Measurements from ENCODE around the gene GFOD1. TPM values are rescaled to one million over a fixed set of nuclear protein-coding genes. Genes with fewer than 3 reads are reported as not detected.

The GFOD1 gene
- polyA plus RNA-seq, 1 of the 3 experiments (the other 2 are of a cell fraction): 1.6 TPM

DNA sequence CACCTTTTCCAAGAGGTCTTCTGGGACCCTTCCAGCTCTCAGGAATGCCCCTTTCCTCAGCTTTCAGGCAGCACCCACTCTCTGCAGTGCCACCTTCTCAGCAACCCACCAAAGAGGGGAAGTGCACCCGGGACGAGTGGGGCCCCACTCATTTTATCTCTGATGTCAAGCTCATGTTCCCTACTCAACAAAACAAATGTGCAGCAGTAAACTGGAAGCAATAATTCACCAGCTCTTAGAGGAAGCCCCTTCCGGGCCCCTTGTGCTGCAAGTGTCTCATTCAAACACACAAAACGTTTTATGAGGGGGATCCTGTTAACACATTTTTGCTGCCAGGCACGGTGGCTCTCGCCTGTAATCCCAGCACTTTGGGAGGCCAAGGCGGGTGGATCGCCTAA is 13.6 kb downstream of the GFOD1 start:
- Histone ChIP-seq H3F3A (replicated peaks; ENCODE audit: insufficient read depth) (no peaks in the 10 kb centered on the region), H3K27me3 (ENCODE audit: insufficient read depth) (no peaks in the 10 kb centered on the region), H2AFZ (ENCODE audit: low read depth) (no peak overlapping the region), H4K20me1 (ENCODE audit: insufficient read depth) (no peaks in the 10 kb centered on the region), H3K4me2 (no peak overlapping the region), H3K9ac (no peak overlapping the region), H3K27ac (ENCODE audit: low read depth in 2 of 2, low read length in 1 of 2) (no peak overlapping the region), H3K9me2 (no peaks in the 10 kb centered on the region), H3K36me3 (replicated peaks in 1 of 2; ENCODE audit: control insufficient read depth in 1 of 2, insufficient read depth in 2 of 2, low read length in 1 of 2) (no peaks in the 10 kb centered on the region), H3K79me2 (ENCODE audit: insufficient read depth) (no peaks in the 10 kb centered on the region), H3K4me3 (ENCODE audit: low read depth in 2 of 2, low read length in 1 of 2) (no peak overlapping the region), H3K4me1 (ENCODE audit: control insufficient read depth in 1 of 2, insufficient read depth in 2 of 2, low read depth in 1 of 2, low read length in 1 of 2) (peaks cover 0 to 12% of the 10 kb centered on the region in 2 experiments; a peak in 2 of 4 replicates), H3K9me3 (no peaks in the 10 kb centered on the region)
- TF ChIP-seq SIN3A (IDR thresholded peaks at IDR 0.05; ENCODE audit: borderline replicate concordance, low read depth, low read length): no peak
- no peak for TF ChIP-seq TEAD4 (IDR thresholded peaks at IDR 0.05; ENCODE audit: borderline replicate concordance, insufficient read depth)
- TF ChIP-seq JUND (IDR thresholded peaks at IDR 0.05): no peak
- TF ChIP-seq TAF1 (IDR thresholded peaks at IDR 0.05; ENCODE audit: borderline replicate concordance, low read depth, low read length): no peak
- TF ChIP-seq RFX5 (IDR thresholded peaks at IDR 0.05; ENCODE audit: low read length): no peak
- TF ChIP-seq, protein P1, sequence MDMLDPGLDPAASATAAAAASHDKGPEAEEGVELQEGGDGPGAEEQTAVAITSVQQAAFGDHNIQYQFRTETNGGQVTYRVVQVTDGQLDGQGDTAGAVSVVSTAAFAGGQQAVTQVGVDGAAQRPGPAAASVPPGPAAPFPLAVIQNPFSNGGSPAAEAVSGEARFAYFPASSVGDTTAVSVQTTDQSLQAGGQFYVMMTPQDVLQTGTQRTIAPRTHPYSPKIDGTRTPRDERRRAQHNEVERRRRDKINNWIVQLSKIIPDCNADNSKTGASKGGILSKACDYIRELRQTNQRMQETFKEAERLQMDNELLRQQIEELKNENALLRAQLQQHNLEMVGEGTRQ (IDR thresholded peaks at IDR 0.05; ENCODE audit: borderline replicate concordance, low read depth, low read length): no peak
- no peak for TF ChIP-seq SMC3 (IDR thresholded peaks at IDR 0.05; ENCODE audit: low read depth, low read length)
- TF ChIP-seq RAD21 (IDR thresholded peaks at IDR 0.05; ENCODE audit: low read length): no peak
- no peak for TF ChIP-seq FOSL2 (IDR thresholded peaks at IDR 0.05; ENCODE audit: borderline replicate concordance, low read depth)
- no peak for TF ChIP-seq POLR2AphosphoS5 (IDR thresholded peaks at IDR 0.05; ENCODE audit: low read depth, low read length)
- TF ChIP-seq, protein P2, sequence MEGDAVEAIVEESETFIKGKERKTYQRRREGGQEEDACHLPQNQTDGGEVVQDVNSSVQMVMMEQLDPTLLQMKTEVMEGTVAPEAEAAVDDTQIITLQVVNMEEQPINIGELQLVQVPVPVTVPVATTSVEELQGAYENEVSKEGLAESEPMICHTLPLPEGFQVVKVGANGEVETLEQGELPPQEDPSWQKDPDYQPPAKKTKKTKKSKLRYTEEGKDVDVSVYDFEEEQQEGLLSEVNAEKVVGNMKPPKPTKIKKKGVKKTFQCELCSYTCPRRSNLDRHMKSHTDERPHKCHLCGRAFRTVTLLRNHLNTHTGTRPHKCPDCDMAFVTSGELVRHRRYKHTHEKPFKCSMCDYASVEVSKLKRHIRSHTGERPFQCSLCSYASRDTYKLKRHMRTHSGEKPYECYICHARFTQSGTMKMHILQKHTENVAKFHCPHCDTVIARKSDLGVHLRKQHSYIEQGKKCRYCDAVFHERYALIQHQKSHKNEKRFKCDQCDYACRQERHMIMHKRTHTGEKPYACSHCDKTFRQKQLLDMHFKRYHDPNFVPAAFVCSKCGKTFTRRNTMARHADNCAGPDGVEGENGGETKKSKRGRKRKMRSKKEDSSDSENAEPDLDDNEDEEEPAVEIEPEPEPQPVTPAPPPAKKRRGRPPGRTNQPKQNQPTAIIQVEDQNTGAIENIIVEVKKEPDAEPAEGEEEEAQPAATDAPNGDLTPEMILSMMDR (IDR thresholded peaks at IDR 0.05): no peak
- no peak for TF ChIP-seq MEF2A (IDR thresholded peaks at IDR 0.05; ENCODE audit: borderline replicate concordance, low read depth)
- no peak for TF ChIP-seq FOXM1 (IDR thresholded peaks at IDR 0.05; ENCODE audit: low read depth)
- TF ChIP-seq GABPA (IDR thresholded peaks at IDR 0.05; ENCODE audit: low read depth): no peak
- TF ChIP-seq ELF1 (IDR thresholded peaks at IDR 0.05): no peak
- DNase-seq: no peak
- ChIA-PET POLR2A (no interaction called here), CTCF (interaction anchor here (0.6 to 1.1 kb wide), 3 partner anchors 13 to 20 kb away, joined by 3 to 5 read pairs (median 3); partner anchors contain the start of gene GFOD1)
- 83% methylated on average over 8 of the region's 8 CpGs for WGBS (ENCODE audit: low lambda C conversion rate)

DNA sequence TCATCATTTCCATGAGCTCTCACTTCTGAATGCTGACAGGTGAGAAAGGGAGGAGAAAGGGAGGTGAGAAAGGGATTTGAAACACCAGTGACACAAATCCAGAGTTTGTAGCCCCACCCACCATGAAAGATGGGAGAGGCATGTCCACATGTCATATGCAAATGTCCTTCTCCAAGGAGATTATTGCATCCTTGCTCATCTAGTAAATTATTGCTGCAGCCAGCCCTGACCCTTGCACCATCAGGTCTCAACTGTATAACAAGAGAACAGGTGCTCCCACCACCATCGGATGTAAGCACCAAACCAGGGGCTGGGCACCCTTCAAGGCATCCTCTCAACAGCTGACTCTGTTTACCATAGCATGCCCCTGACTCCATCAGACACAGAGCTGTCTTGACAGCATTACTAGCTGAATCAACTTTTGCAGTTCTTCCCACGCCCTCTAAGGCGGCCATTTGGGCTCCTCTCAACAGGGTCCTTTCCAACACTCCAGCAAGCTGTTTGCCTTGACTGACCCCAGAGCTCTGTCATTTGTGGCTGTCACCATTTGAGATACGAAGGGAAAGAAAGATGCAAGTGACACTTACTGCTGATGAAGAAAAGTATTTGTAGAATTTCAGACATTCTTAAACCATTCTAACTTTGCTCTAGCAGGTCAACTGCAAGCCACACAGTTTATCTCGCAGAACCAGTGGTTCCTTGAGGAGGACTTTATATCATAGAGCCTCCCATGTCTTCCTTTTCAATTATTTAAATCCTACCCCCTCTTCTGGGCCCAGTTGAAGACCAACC is 14.2 kb downstream of the GFOD1 start:
- no peaks in the 10 kb centered on the region for H3K9me3 ChIP-seq
- no peak overlapping the region for H3K4me3 ChIP-seq (ENCODE audit: low read depth in 2 of 2, low read length in 1 of 2)
- CTCF ChIA-PET: interaction anchor here (1.1 kb wide), 1 partner anchor 14 kb away, joined by 5 read pairs; the partner anchor contains the start of gene GFOD1
- no peak overlapping the region for H2AFZ ChIP-seq (ENCODE audit: low read depth)
- no peaks in the 10 kb centered on the region for H3F3A ChIP-seq (replicated peaks; ENCODE audit: insufficient read depth)
- POLR2A ChIA-PET: no interaction called here
- H3K9ac ChIP-seq: no peak overlapping the region
- no peaks in the 10 kb centered on the region for H4K20me1 ChIP-seq (ENCODE audit: insufficient read depth)
- no peak overlapping the region for H3K27ac ChIP-seq (ENCODE audit: low read depth in 2 of 2, low read length in 1 of 2)
- no peaks in the 10 kb centered on the region for H3K9me2 ChIP-seq
- WGBS (ENCODE audit: low lambda C conversion rate): 96% methylated on average over 5 of the region's 5 CpGs
- H3K79me2 ChIP-seq (ENCODE audit: insufficient read depth): no peaks in the 10 kb centered on the region
- H3K36me3 ChIP-seq (replicated peaks in 1 of 2; ENCODE audit: control insufficient read depth in 1 of 2, insufficient read depth in 2 of 2, low read length in 1 of 2): no peaks in the 10 kb centered on the region
- H3K4me1 ChIP-seq (ENCODE audit: control insufficient read depth in 1 of 2, insufficient read depth in 2 of 2, low read depth in 1 of 2, low read length in 1 of 2): peaks cover 0 to 12% of the 10 kb centered on the region in 2 experiments; a peak in 2 of 4 replicates
- no peaks in the 10 kb centered on the region for H3K27me3 ChIP-seq (ENCODE audit: insufficient read depth)
- no peak overlapping the region for H3K4me2 ChIP-seq
- no peak for DNase-seq
- TF ChIP-seq, protein P3, sequence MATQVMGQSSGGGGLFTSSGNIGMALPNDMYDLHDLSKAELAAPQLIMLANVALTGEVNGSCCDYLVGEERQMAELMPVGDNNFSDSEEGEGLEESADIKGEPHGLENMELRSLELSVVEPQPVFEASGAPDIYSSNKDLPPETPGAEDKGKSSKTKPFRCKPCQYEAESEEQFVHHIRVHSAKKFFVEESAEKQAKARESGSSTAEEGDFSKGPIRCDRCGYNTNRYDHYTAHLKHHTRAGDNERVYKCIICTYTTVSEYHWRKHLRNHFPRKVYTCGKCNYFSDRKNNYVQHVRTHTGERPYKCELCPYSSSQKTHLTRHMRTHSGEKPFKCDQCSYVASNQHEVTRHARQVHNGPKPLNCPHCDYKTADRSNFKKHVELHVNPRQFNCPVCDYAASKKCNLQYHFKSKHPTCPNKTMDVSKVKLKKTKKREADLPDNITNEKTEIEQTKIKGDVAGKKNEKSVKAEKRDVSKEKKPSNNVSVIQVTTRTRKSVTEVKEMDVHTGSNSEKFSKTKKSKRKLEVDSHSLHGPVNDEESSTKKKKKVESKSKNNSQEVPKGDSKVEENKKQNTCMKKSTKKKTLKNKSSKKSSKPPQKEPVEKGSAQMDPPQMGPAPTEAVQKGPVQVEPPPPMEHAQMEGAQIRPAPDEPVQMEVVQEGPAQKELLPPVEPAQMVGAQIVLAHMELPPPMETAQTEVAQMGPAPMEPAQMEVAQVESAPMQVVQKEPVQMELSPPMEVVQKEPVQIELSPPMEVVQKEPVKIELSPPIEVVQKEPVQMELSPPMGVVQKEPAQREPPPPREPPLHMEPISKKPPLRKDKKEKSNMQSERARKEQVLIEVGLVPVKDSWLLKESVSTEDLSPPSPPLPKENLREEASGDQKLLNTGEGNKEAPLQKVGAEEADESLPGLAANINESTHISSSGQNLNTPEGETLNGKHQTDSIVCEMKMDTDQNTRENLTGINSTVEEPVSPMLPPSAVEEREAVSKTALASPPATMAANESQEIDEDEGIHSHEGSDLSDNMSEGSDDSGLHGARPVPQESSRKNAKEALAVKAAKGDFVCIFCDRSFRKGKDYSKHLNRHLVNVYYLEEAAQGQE (IDR thresholded peaks at IDR 0.05; ENCODE audit: low read depth, low read length): no peak
- TF ChIP-seq TAF1 (IDR thresholded peaks at IDR 0.05; ENCODE audit: borderline replicate concordance, low read depth, low read length) (no peak), GATA2 (CRISPR knock-in tag; IDR thresholded peaks at IDR 0.05) (no peak), SIN3A (IDR thresholded peaks at IDR 0.05; ENCODE audit: borderline replicate concordance, low read depth, low read length) (no peak), RXRA (IDR thresholded peaks at IDR 0.05; ENCODE audit: borderline replicate concordance, low read depth) (no peak), RAD21 (IDR thresholded peaks at IDR 0.05; ENCODE audit: low read length) (no peak)
- TF ChIP-seq, protein P4, sequence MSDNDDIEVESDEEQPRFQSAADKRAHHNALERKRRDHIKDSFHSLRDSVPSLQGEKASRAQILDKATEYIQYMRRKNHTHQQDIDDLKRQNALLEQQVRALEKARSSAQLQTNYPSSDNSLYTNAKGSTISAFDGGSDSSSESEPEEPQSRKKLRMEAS (IDR thresholded peaks at IDR 0.05; ENCODE audit: low read depth): no peak
